HepG2 (cell line): ENCODE measurements around the gene CSF3R. TPM values are rescaled to one million over a fixed set of nuclear protein-coding genes. Genes with fewer than 3 reads are reported as not detected.

Experiments used
- CBX1 ChIP-seq: IDR thresholded peaks from one replicate; pipeline ENCODE4 v1.6.1; 2016; ENCODE audit warnings: antibody characterized with exemption, low read depth
- KIAA2018 ChIP-seq: sonication (generic); formaldehyde crosslinking; IDR thresholded peaks from 2 replicates; pipeline ENCODE4 v1.5.0; 2020; ENCODE audit warnings: mild to moderate bottlenecking, missing genetic modification reagents, borderline replicate concordance
- NR2F6 ChIP-seq, 2 experiments: IDR thresholded peaks; 2 replicates each; pipeline ENCODE4 v1.6.1; 2016; ENCODE audit warnings: antibody characterized with exemption in 1 of 2, mild to moderate bottlenecking in 1 of 2
- SPEN ChIP-seq: sonication (generic); formaldehyde crosslinking; IDR thresholded peaks from 2 replicates; pipeline ENCODE4 v1.5.1; 2020; ENCODE audit warnings: low read depth, mild to moderate bottlenecking, missing genetic modification reagents
- TCF12 ChIP-seq, 2 experiments: fragments of 450-650 bp in 1 of 2; sonication (generic) in 1 of 2; formaldehyde crosslinking in 1 of 2; IDR thresholded peaks; 2 replicates each; pipeline versions ENCODE4 v1.6.1 to v1.8.0; 2017 to 2022; ENCODE audit warnings: antibody characterized with exemption in 1 of 2, mild to moderate bottlenecking in 1 of 2, missing genetic modification reagents in 1 of 2, moderate library complexity in 1 of 2
- ZFX ChIP-seq: sonication (generic); formaldehyde crosslinking; IDR thresholded peaks from 2 replicates; pipeline ENCODE4 v1.4.0; 2020; ENCODE audit warnings: mild to moderate bottlenecking, low read depth, missing genetic modification reagents, moderate library complexity
- ZNF557 ChIP-seq: sonication (generic); formaldehyde crosslinking; IDR thresholded peaks from 2 replicates; pipeline ENCODE4 v1.4.0; 2020; ENCODE audit warnings: missing genetic modification reagents
- polyA plus RNA-seq, 8 experiments: library from polyadenylated mRNA; depleted of rRNA in 3 of 8; stranded (reverse) in 7 of 8; unstranded in 1 of 8; fragments of >200 nt; fragmentation: Illumina TruSeq in 4 of 8; extraction: Trizol in 4 of 8; gene quantifications; 2 replicates each; pipeline versions ENCODE4 v1.2.1 to v1.2.3, GENCODE V29; 2011 to 2016; ENCODE audit warnings: low read depth in 4 of 8, missing spikeins in 1 of 8, mixed read lengths in 1 of 8; ENCODE audit not compliant: insufficient read depth in 1 of 8
- total RNA-seq, 5 experiments: library from RNA; depleted of rRNA; stranded (reverse); fragments of >200 nt; fragmentation: Illumina TruSeq; extraction: Trizol; gene quantifications; 2 replicates each; pipeline ENCODE4 v1.2.3, GENCODE V29; 2016; ENCODE audit warnings: low read depth in 1 of 5
- TF ChIP-seq, protein P1 (sequence below), 2 experiments: fragments of 450-650 bp in 1 of 2; sonication (generic) in 1 of 2; formaldehyde crosslinking in 1 of 2; IDR thresholded peaks; 2 replicates each; pipeline versions ENCODE4 v1.6.1 to v1.8.0; 2016 to 2022; ENCODE audit warnings: antibody characterized with exemption in 1 of 2, mild to moderate bottlenecking in 1 of 2, missing genetic modification reagents in 1 of 2
- TF ChIP-seq, protein P2 (sequence below): sonication (generic); formaldehyde crosslinking; IDR thresholded peaks from 2 replicates; pipeline ENCODE4 v1.4.0; 2020; ENCODE audit warnings: missing genetic modification reagents, borderline replicate concordance

CSF3R gene
- total and polyA plus RNA-seq, 2 of the 13 experiments (the other 11 are each of a cell fraction or from before 2014, with no cell fraction given), result 11.9 to 28.8 TPM

DNA sequence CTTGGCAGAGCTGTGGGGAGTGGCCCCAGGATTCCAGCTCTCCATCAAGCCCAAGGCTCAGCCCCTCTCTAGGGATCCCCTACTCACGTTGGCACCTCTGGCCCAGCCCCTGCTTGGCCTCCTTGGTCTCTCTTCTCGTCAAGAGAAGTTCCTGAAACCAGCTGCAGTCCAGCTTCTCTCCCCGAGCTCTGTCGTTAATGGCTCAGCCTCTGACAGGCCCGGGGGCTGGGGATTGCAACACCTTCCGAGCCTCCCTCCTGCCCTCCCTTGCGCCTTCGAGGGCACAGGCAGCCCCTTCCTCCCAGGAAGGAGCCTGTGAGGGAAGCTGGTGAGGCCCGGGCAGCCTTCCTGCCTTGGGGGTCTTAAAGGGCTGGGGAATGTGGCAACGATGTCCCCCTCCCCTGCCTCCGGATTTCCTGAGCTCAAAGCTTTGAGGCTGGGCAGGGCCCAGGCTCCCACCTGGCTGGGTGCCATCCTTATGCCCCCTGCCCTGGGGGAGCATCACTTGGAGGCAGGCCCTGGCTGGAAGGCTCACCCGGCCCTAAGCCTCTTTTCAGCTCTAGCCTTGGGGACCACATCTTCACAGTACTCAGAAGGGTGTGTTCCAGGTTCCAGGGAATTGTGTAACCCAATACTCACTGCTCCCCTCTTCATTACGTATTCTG is at the start of gene CSF3R (continued):
- TF ChIP-seq, protein P1, sequence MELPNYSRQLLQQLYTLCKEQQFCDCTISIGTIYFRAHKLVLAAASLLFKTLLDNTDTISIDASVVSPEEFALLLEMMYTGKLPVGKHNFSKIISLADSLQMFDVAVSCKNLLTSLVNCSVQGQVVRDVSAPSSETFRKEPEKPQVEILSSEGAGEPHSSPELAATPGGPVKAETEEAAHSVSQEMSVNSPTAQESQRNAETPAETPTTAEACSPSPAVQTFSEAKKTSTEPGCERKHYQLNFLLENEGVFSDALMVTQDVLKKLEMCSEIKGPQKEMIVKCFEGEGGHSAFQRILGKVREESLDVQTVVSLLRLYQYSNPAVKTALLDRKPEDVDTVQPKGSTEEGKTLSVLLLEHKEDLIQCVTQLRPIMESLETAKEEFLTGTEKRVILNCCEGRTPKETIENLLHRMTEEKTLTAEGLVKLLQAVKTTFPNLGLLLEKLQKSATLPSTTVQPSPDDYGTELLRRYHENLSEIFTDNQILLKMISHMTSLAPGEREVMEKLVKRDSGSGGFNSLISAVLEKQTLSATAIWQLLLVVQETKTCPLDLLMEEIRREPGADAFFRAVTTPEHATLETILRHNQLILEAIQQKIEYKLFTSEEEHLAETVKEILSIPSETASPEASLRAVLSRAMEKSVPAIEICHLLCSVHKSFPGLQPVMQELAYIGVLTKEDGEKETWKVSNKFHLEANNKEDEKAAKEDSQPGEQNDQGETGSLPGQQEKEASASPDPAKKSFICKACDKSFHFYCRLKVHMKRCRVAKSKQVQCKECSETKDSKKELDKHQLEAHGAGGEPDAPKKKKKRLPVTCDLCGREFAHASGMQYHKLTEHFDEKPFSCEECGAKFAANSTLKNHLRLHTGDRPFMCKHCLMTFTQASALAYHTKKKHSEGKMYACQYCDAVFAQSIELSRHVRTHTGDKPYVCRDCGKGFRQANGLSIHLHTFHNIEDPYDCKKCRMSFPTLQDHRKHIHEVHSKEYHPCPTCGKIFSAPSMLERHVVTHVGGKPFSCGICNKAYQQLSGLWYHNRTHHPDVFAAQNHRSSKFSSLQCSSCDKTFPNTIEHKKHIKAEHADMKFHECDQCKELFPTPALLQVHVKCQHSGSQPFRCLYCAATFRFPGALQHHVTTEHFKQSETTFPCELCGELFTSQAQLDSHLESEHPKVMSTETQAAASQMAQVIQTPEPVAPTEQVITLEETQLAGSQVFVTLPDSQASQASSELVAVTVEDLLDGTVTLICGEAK (IDR thresholded peaks at IDR 0.05), result no peak
- TF ChIP-seq, protein P1 (CRISPR knock-in tag; IDR thresholded peaks at IDR 0.05), result no peak
- TF ChIP-seq, protein P2, sequence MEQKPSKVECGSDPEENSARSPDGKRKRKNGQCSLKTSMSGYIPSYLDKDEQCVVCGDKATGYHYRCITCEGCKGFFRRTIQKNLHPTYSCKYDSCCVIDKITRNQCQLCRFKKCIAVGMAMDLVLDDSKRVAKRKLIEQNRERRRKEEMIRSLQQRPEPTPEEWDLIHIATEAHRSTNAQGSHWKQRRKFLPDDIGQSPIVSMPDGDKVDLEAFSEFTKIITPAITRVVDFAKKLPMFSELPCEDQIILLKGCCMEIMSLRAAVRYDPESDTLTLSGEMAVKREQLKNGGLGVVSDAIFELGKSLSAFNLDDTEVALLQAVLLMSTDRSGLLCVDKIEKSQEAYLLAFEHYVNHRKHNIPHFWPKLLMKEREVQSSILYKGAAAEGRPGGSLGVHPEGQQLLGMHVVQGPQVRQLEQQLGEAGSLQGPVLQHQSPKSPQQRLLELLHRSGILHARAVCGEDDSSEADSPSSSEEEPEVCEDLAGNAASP (CRISPR knock-in tag), result no peak
- TF ChIP-seq KIAA2018 (CRISPR knock-in tag) (no peak), NR2F6 (IDR thresholded peaks at IDR 0.05) (no peak), NR2F6 (CRISPR knock-in tag; IDR thresholded peaks at IDR 0.05) (no peak), ZFX (CRISPR knock-in tag) (peak; percentile 81), CBX1 (no peak), ZNF557 (CRISPR knock-in tag) (no peak), SPEN (CRISPR knock-in tag) (no peak), TCF12 (IDR thresholded peaks at IDR 0.05) (no peak), TCF12 (CRISPR knock-in tag; IDR thresholded peaks at IDR 0.05) (no peak)
